OCI-LY1 (cell line): ENCODE data around the gene SMIM22.

Experiments
- EZH2 ChIP-seq: fragments of 200-600 bp; sonication (generic), shearing (Covaris generic); IDR thresholded peaks from 2 replicates; pipeline ENCODE4 v1.8.0; 2017; ENCODE audit warnings: borderline replicate concordance, mixed run types, mild to moderate bottlenecking, antibody characterized with exemption, low read length, moderate library complexity, mixed read lengths
- TF ChIP-seq, protein P1 (sequence below): fragments of 200-600 bp; sonication (generic), shearing (Covaris generic); IDR thresholded peaks from 2 replicates; pipeline ENCODE4 v1.5.1; 2017; ENCODE audit warnings: mild to moderate bottlenecking, antibody characterized with exemption, low read length, moderate library complexity, mixed read lengths

DNA sequence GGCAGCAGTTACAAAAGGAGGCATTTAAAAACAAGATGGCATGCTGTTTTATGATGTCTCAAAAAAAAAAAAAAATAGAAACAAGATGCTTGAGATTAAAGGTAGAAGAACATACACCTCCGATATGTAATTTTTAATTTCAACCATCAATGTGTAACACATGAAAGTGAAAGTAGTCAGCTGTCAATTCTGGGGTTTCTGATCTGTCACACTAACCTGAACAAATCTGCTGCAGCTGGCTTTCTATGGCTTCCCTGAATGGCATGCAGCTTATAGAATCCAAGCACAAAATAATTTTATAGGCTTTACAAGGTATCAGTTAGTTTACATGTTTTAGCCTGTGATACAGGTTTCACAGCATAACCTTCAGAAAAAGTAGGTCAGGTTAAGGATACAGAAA is 38.4 kb downstream of the SMIM22 start:
- TF ChIP-seq, protein P1, sequence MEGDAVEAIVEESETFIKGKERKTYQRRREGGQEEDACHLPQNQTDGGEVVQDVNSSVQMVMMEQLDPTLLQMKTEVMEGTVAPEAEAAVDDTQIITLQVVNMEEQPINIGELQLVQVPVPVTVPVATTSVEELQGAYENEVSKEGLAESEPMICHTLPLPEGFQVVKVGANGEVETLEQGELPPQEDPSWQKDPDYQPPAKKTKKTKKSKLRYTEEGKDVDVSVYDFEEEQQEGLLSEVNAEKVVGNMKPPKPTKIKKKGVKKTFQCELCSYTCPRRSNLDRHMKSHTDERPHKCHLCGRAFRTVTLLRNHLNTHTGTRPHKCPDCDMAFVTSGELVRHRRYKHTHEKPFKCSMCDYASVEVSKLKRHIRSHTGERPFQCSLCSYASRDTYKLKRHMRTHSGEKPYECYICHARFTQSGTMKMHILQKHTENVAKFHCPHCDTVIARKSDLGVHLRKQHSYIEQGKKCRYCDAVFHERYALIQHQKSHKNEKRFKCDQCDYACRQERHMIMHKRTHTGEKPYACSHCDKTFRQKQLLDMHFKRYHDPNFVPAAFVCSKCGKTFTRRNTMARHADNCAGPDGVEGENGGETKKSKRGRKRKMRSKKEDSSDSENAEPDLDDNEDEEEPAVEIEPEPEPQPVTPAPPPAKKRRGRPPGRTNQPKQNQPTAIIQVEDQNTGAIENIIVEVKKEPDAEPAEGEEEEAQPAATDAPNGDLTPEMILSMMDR: no peak
- no peak for TF ChIP-seq EZH2
